Thymus (tissue), 11 donors: ENCODE results near the gene POTEJ. TPM values are rescaled to one million over a fixed set of nuclear protein-coding genes. Genes with fewer than 3 reads are reported as not detected.
"Not testable (repeated sequence)": the region's sequence is repeated elsewhere in the genome, so short reads cannot be mapped to it uniquely, and the experiment has no call there.

ENCODE experiments used
- DNase-seq, 9 donors: peaks; one replicate each; pipeline ENCODE4 v3.0.0-alpha.2; 2013; ENCODE audit warnings: low spot score in 9 of 9, low read depth in 6 of 9, missing footprints in 1 of 9
- H3K27ac ChIP-seq, 2 donors: one replicate each; pipeline ENCODE4 v1.5.1; 2013; ENCODE audit warnings: control low read depth in 1 of 2, low read depth in 1 of 2, low read length in 1 of 2, mild to moderate bottlenecking in 1 of 2, moderate library complexity in 1 of 2
- H3K27me3 ChIP-seq, 2 donors: one replicate each; pipeline ENCODE4 v1.5.1; 2013; ENCODE audit warnings: low read length in 1 of 2; ENCODE audit not compliant: control insufficient read depth in 2 of 2, insufficient read depth in 1 of 2
- H3K36me3 ChIP-seq, 2 donors: one replicate each; pipeline ENCODE4 v1.5.1; 2013; ENCODE audit warnings: low read length in 1 of 2, mild to moderate bottlenecking in 1 of 2, moderate library complexity in 1 of 2; ENCODE audit not compliant: control insufficient read depth in 2 of 2, insufficient read depth in 2 of 2
- H3K4me1 ChIP-seq, 2 donors: one replicate each; pipeline ENCODE4 v1.5.1; 2013; ENCODE audit warnings: low read length in 2 of 2; ENCODE audit not compliant: control insufficient read depth in 2 of 2, insufficient read depth in 2 of 2
- H3K4me3 ChIP-seq, 2 donors: one replicate each; pipeline ENCODE4 v1.5.1; 2013; ENCODE audit warnings: low read length in 2 of 2, control low read depth in 1 of 2, mild to moderate bottlenecking in 1 of 2
- H3K9me3 ChIP-seq, 2 donors: one replicate each; pipeline ENCODE4 v1.5.1; 2013; ENCODE audit warnings: low read length in 1 of 2, mild to moderate bottlenecking in 1 of 2; ENCODE audit not compliant: control insufficient read depth in 2 of 2, insufficient read depth in 1 of 2
- WGBS: extraction: QIAGEN DNeasy Blood & Tissue Kit; methylation state at CpG from one replicate; pipeline ENCODE4 v1.1.7; 2013; 5-methylcytosine and 5-hydroxymethylcytosine counted together
- polyA plus RNA-seq: library from polyadenylated mRNA; stranded (reverse); fragments of 200-250 nt; gene quantifications from one replicate; pipeline ENCODE4 v1.2.3, GENCODE V29; 2013
- total RNA-seq: library from RNA; stranded (reverse); fragments of 120-200 nt; gene quantifications from one replicate; pipeline ENCODE4 v1.2.4, GENCODE V29; 2013
- donor health status: healthy.

Gene POTEJ
- total and polyA plus RNA-seq, 2 donors = 0.02 to 0.09 TPM

DNA sequence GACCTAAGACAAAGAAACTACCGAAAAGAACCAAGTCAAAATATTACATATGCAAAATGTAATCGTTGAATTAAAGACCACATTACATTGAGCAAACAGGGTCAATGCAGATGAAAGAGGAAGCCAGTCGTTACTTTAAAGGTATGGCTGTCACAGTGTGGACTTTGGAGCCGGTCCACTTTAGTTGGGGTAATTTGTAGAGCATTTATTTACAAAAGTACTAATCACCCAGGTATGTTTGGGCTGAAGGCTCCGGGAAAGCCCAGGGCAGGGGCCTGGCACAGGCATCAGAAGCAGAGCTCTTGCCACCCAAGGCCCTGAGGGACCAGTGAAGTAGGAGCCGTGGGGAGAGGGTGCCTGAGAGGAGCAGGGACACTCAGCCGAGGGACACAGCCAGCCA lies 27.7 kb upstream of the POTEJ start:
- not testable (repeated sequence) for H3K27me3 ChIP-seq, H3K4me3 ChIP-seq, H3K9me3 ChIP-seq, DNase-seq, H3K27ac ChIP-seq, H3K36me3 ChIP-seq, H3K4me1 ChIP-seq
- WGBS = 70% methylated on average over 4 of the region's 7 CpGs

DNA sequence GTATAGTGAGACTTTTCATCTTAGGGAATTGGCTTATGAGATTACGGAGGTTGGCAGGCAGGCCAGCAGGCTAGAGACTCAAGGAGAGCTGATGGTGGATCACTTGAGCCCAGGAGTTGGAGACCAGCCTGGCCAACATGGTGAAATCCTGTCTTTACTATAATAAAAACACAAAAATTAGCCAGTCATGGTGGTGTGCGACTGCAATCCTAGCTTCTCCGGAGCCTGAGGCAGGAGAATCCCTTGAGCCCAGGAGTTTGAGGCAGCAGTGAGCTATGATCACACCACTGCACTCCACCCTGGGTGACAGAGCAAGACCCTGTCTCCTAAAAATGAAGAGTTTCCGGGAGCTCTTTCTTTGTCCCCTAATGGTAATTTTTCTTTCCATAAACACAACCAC lies 26.5 kb upstream of the POTEJ start:
- 98% methylated on average over 2 of the region's 4 CpGs for WGBS
- H3K36me3 ChIP-seq, H3K4me1 ChIP-seq, H3K4me3 ChIP-seq, H3K9me3 ChIP-seq, DNase-seq, H3K27ac ChIP-seq, H3K27me3 ChIP-seq: not testable (repeated sequence)

DNA sequence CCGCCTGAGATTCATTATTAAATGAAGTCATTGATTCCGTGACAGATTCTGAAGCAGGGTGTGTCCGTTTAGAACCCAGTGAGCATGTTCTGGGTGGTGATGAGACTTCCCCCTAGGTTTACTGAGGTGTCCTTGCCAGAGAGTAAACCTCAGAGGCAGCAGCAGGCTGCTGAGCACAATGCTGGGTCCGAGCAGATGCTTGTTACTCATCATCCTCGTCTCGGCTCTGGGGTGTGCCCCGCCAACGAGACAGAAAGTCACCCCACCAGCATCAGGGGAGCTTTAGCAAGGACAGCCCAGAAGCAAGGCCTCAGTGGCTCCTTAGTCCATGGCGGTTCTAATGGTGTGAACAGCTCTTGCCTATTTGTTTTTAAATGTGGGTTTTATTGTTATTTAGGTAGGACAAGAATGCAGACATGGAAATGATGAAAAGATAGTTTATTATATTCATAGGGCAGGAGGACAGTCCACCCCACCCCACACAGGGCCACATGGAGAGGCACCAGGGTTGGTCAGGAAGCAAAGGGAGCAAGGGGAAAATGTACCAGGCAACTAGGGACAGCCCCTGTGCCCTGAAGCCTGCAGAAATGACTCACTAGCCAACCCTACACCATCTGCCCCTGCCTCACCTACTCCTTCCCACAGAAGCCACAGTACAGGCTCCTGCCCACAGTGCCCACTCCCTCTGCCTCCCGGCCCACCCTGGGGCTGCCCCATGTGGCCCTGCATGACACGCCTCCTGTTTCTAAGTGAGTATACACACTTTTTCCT lies 22.4 kb upstream of the POTEJ start:
- H3K9me3 ChIP-seq, H3K4me3 ChIP-seq, H3K4me1 ChIP-seq, H3K27me3 ChIP-seq, DNase-seq, H3K27ac ChIP-seq, H3K36me3 ChIP-seq: not testable (repeated sequence)
- WGBS = no CpG with 5 or more reads among the region's 11 CpGs

DNA sequence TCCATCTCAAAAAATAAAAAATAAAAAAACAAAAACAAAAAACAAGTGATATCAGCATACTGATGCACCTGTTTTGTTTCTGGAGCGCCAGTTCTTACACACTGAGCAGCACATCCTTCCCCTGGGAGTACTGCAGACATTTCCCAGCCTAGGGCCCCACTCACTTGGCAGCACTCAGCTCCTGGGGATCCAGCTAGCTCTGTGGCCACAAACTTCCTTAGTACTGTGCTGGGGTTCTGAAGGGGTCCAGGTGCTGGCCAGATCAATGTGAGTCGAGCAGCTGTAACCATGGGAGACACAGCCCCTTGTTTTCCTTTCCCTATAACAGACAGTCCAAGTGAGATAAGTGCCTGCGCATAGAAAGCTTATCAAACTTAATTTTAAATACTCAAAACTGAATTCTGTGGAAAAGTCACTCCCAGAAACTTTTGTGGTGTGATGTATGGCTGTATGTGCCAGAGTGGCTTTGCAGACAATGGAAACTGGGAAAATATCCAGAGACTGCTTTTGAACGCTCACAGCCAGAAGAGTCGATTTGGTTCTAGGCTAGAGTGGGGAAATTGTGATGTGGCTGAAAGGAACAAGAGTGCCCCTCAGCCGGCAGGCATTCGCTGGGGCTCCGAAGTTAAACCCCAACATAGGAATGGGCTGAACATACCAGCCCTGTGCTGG lies 20.9 kb upstream of the POTEJ start:
- not testable (repeated sequence) for DNase-seq, H3K9me3 ChIP-seq, H3K4me3 ChIP-seq, H3K27me3 ChIP-seq, H3K36me3 ChIP-seq, H3K4me1 ChIP-seq, H3K27ac ChIP-seq
- WGBS = 58% methylated on average over 5 of the region's 8 CpGs

DNA sequence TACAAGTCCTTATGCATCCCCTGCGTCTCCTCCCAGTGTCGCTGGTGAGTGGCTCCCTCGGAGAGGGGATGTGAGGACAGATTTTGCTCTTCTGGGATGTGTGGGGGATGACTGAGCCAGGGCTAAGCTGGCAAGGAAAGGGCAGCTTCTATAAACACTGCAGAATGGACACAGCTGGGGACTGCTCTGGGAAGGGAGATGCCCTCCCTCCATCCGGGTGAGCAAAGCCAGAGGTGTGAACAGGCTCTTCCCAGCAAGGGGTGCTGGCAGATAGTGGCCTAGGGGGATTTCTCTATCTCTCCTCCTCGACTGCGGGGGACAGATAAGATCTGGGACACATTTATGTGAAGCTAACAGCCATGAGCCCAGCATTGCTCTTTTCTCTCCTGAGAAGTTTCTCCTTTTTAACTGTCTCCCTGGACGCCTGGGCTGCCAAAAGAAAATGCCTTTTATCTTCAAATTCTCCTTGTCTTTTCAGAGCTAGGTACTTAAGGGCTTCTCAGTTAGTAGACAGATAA lies 20.3 kb upstream of the POTEJ start:
- H3K4me3 ChIP-seq, H3K4me1 ChIP-seq, H3K27ac ChIP-seq, H3K36me3 ChIP-seq, H3K9me3 ChIP-seq, H3K27me3 ChIP-seq, DNase-seq: not testable (repeated sequence)
- WGBS = 8% methylated on average over 5 of the region's 7 CpGs

DNA sequence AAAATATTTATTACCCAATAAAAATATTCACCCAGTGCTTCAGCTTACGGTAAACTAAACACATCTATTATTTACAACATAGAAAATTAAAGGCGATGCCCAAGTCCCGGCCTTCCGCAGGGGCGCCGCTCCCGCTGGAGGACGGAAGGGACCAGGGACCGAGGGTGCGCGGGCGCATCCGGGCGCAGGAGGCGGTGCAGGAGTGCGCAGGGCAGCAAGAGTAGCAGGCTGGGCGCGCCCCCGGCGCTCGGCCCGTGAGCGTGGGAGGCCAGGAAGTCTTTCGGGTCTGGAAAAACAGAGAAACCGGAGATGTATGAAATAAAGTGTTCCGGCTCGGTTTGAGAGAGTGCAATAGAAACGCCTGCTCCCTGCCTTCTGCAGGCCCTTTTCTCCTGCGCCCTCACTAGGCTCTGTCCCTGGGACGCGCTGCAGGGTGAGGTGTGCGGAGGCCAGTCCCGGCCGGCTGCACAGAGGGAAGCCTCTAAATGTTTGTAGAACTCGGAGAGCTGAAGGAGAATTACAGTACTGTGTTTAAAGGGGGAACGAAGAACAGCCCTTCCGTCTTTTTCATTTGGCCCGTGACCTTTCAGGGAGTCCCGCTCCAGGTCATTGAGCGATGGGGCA lies 18.3 kb upstream of the POTEJ start:
- 31% methylated on average over 7 of the region's 40 CpGs for WGBS
- DNase-seq = not testable (repeated sequence)

GRCh38 chr2:130594011-130594410 lies 17.2 kb upstream of the POTEJ start:
- H3K4me3 ChIP-seq, H3K4me1 ChIP-seq, DNase-seq, H3K9me3 ChIP-seq, H3K36me3 ChIP-seq, H3K27me3 ChIP-seq, H3K27ac ChIP-seq: not testable (repeated sequence)
- 89% methylated on average over 2 of the region's 4 CpGs for whole genome bisulfite sequencing

More for the DNA sequence above, 18.3 kb upstream of the POTEJ start:
- H3K4me1 ChIP-seq, H3K36me3 ChIP-seq, H3K9me3 ChIP-seq, H3K4me3 ChIP-seq, H3K27me3 ChIP-seq, H3K27ac ChIP-seq: not testable (repeated sequence)

GRCh38 chr2:130596757-130597156 lies 14.5 kb upstream of the POTEJ start:
- WGBS = 65% methylated on average over 2 of the region's 6 CpGs
- not testable (repeated sequence) for H3K9me3 ChIP-seq, H3K4me1 ChIP-seq, H3K27ac ChIP-seq, H3K27me3 ChIP-seq, H3K4me3 ChIP-seq, DNase-seq, H3K36me3 ChIP-seq

- not testable (repeated sequence) for H3K4me1 ChIP-seq, H3K4me3 ChIP-seq, H3K27me3 ChIP-seq, H3K27ac ChIP-seq, H3K36me3 ChIP-seq, H3K9me3 ChIP-seq, DNase-seq
- no CpG with 5 or more reads among the region's 22 CpGs for WGBS
Measured at GRCh38 chr2:130597994-130598393, 13.2 kb upstream of the POTEJ start.
